ENCODE measurements around the gene ABCG8.

ABCG8 gene

DNA sequence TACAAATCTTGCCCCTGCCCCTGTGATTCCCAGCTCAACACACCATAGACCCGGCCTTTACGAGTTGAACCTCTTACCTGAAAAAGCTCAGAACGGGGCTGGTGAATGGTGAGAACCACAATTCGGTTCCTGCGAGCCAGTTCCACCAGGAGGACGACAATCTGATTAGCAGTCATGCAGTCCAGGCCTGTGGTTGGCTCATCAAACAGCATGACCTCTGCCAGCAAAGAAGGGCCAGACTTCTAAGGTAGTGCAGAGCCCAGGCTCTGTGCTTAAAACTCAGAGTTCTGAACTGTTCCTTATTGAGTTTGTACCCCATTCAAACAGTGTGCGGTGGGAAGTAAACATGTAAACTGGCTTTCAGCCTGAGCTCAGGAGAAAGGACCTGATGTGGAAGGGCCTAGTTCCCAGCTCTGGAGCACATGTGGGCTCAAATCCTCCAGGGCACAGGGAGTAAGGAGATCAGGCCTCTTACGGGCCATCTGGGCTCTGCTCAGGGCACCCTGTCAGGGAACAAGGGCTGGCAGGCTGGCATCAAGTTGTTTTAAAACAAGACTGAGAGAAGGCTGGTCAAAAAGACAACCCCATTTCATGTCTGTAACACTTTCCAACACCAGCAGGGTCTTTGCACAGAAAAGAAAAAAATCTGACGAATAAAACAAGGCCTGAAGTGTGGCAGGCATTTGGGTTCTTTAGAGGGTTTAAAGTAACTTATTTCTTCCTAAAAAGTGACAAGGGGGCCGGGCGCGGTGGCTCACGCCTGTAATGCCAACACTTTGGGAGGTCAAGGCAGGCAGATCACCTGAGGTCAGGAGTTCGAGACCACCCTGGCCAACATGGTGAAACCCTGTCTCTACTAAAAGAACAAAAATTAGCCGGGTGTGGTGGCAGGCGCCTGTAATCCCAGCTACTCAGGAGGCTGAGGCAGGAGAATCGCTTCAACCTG, 12.2 kb upstream of the ABCG8 start:
- no peak for DNase-seq (ENCODE audit: low spot score)

DNA sequence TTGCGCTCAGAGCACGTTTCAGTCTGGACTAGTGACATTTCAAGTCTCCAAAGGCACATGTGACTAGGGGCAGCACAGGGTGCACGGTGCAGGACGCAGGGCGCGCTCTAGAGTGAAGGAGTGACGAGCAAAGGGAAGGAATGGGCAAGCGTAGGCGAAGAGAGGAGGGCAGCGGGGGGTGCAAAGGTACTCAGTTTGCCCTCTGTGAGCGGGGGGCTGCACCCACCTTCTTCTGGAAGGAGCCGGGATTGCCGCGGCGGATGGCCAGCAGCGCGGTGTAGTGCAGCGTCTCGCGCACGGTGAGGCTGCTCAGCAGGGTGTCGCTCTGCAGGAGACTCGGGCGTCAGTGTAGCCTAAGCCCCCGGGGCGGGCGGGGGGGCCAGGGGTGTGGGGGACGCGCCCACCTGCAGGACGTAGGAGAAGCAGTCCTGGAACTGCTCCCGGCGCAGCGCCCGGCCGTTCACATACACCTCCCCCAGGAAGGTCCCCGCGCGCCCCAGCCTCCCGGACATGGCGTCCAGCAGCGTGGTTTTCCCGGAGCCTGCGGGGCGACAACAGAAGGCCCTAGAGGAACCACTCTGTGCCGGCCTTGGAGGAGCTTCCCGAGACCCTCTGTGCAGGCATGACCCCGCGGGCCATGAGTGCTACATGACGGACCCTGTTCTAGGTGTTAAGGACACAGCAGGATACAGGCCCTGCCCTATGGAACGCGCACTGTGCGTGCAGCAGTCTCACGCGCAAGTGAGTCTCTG, 7.1 kb upstream of the ABCG8 start:
- no peak for DNase-seq (ENCODE audit: low spot score)

DNA sequence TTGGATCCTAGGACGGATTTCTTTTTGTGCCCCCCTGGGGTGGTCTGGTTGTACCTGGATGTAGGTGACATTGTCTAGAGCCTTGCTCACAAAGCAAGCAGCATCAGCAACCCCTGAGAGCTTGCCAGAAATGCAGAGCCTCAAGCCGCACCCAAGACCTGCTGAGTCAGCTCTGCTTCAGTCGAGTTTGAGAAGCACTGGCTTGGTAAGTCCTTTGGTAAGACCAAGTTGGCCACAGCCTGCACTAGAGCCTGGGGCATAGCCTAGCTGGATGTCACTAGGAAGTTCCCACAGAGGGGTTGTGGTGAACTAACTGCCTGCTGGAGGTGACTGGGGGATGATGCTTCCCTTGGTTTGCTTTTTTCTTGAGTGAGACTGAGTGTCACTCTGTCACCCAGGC, 6.3 kb upstream of the ABCG8 start:
- DNase-seq (ENCODE audit: low spot score): no peak

DNA sequence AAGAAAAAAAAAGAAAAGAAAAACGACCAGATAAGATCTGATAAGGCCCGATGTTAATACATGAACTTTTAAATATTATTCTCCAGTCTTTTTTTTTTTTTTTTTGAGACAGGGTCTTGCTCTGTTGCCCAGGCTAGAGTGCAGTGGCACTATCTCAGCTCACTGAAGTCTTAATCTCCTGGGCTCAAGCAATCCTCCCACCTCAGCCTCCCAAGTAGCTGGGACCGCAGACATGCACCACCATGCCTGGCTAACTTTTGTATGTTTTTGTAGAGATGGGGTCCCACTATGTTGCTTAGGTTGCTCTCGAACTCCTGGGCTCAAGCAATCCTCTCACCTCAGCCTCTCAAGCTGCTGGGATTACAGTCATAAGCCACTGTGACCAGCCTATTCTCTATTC, 1.7 kb upstream of the ABCG8 start:
- no peak for DNase-seq (ENCODE audit: low spot score)

DNA sequence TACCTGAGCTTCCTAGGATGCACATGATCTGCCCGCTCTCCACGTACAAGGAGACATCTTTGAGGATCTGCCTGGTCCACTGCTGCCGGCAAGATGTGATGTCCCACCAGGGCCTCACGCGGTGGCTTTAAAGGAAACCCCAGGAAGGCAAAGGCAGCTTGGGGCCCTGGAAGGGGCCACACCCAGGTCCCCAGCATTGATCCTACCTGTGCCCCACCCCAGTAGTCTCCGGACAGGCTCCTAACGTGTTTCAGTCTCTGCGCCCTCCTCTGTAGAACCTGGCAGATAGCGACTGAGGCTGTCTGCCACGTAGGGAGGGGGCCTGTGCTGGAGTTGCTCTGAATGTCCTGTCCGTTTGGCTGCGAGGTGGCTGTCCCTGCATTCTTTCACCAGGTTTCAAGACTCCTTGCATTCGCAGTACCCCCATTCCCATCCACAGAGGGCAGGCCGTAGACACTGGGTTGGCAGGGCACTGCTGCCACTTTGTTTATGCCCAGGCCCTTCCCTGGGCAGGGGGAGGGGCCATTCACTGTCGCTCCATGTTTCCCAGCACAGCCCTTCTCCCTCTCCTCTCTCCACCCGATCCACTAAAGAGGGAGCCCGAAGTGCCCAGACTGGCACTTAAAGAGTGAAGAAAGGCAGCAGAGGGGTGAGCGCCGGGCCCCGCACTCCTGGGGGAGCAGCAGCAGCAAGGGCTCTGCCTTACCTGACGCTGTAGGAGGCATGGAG, 776 bp upstream of the ABCG8 start:
- DNase-seq (ENCODE audit: low spot score): no peak

DNA sequence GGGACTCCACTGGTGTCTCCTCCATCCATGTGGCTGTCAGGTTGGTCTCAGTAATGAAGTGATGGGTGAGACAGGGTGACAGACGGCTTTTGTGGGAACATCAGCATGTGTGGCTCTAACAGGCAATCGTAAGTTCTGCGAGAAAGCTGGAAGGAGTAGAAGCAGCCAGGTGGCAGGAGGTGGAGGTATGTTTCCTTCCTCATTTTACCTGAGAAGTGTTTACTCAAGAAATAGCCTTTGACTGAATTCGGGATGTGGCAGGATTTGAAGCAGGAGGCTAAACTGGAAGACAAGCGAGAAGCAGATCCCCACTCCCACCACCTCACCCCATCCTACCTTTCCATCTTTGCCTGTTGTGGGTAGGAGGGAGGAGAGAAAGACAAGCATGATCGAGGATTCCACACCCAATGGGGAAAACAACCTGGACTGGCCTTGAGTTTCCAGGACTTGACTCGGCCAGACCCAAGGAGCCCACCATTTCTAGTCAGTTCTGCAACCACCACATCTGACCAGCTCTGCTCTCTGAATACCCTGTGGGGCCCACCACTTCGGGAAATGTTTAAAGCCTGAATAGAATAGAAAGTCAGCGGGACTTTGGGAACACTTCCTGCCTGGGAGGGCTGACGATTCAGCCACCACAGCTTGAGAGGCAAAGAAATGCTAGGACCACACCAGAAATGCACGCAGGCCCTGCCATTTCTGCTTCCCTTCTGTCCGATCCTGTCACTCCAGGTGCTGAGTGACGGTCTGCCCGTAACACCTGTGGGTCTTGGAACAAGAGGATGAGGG, 1.2 kb downstream of the ABCG8 start:
- no peak for DNase-seq (ENCODE audit: low spot score)

DNA sequence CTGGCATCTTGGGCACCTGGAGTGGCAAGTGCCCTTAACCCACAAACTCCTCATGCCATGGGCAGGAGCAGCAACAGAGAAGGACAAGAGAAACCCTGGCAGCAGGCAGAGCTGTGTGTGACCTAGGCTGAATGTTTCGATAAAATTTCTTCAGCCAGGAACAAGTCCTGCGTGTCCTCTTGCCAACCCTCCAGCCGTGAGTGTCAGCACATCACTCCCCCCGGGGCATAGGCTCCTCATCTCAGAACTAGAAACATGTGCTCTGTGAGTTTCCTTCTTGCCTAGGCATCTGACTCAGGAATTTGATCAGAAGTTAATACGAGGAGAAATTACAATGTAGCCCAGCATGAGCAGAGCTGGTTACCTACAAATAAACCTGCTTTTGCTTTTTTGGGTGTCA, 2.2 kb downstream of the ABCG8 start:
- DNase-seq (ENCODE audit: low spot score): no peak

DNA sequence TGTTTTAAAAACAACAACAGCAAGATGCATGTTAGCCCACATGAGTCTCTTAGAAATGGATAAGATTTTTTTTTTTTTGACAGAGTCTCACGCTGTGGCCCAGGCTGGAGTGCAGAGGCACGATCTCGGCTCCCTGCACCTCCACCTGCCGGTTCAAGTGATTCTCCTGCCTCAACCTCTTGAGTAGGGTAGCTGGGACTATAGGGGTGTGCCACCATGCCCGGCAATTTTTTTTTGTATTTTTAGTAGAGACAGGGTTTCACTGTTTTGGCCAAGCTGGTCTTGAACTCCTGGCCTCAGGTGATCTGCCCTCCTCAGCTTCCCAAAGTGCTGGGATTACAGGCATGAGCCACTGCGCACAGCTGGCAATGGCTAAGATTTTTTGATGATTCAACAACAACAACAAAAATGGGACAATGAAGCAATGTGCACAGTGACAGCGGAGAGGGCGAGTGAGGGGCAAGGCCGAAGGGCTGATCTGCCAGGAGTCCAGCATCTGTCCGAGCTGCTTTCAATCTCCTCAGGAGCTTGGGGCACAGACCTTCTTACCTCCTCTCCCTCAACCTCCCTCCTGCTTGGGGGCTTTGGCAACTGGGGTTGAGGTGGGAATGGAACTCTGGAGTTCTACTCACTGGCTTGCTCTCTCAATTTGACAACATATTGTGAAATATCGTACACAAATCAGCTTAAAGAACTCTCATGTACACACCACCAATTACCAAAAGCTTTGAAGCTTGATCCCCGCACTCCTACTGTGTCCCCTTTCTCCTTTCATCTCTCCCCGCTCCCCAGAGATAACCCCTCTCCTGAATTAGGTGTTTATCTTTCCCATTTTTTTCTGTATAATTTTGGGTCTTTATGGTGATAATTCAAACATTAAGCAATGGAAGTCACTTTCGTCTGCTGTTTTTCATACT, 3.4 kb downstream of the ABCG8 start:
- no peak for DNase-seq (ENCODE audit: low spot score)

DNA sequence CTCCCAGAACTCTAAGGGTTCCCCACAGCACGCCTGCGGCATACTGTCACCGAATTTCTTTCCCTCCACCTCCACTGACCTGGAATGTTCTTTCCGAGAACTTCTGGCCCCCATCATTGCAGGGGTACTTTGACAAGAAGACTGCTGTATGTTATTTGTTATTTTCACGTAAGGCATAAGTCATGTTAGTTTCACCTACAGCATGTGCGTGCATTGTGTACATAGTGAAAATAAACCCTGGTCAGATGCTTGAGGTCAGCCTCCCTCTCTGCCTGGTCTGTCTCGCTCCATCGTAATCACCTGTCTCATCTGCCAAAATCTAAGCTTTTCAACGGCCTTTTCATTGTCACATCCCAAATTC, 4.1 kb downstream of the ABCG8 start:
- DNase-seq (ENCODE audit: low spot score): no peak

DNA sequence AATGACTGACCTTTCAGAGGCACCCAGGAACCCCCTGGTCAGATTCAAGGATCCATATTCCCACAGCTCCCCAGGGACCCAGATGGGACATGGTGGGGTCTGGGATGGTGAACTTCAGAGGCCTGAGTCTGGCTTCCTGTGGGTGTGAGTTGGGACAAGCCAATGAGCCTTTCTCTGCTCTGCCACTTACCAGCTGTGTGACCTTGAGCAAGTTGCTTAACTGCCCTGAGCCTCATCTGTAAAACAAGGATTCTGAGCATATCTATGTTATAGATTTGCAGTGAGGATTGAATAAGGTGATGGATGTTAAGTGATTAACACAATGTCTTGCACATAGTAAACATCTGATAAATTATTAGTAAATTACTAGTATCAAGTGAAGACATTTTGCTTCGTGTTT, 6.4 kb downstream of the ABCG8 start:
- DNase-seq (ENCODE audit: low spot score): no peak

DNA sequence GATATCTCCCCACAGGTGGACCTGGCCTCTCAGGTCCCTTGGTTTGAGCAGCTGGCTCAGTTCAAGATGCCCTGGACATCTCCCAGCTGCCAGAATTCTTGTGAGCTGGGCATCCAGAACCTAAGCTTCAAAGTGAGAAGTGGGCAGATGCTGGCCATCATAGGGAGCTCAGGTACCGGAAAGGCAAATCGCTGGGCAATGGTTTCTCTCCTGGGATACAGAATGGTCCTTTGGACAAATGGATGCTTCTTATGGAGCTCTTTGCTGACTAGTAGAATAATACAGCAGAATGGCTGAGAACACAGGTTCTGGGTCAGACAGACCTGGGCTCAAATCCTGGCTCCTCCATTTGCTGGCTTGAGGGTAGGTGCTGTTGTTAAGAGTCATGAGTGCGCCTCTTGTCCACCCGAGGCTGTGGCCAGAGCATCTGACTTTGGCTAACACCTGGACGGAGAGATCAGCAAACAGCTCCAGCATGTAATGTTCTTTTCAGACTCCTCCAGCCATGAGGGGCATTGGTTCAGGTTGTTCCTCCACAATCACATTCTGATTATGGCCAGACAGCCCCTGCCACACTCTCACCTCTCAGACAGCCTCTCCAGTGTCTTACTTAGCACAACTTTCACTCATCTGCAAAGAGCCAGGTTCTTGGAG, 7.5 kb downstream of the ABCG8 start:
- no peak for DNase-seq (ENCODE audit: low spot score)

DNA sequence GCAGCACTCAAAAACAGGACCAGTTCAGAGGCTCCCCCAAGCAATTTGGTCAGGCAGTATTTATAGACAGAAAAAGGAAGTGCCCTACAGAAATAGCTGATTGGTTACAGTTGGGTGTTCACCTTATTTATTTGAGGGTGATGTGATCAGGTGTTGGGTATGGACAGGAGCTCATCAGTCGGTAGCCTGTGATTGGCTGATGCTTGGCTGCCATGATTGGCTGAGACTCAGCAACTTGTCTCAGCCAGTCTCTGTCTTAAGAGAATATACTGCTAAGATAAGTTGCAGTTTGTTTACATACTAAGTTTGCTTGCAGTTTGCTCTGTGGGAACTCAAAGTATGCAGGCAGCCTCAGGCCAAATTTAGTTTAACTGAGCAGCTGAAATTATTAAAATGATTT, 9.4 kb downstream of the ABCG8 start:
- DNase-seq (ENCODE audit: low spot score): no peak

DNA sequence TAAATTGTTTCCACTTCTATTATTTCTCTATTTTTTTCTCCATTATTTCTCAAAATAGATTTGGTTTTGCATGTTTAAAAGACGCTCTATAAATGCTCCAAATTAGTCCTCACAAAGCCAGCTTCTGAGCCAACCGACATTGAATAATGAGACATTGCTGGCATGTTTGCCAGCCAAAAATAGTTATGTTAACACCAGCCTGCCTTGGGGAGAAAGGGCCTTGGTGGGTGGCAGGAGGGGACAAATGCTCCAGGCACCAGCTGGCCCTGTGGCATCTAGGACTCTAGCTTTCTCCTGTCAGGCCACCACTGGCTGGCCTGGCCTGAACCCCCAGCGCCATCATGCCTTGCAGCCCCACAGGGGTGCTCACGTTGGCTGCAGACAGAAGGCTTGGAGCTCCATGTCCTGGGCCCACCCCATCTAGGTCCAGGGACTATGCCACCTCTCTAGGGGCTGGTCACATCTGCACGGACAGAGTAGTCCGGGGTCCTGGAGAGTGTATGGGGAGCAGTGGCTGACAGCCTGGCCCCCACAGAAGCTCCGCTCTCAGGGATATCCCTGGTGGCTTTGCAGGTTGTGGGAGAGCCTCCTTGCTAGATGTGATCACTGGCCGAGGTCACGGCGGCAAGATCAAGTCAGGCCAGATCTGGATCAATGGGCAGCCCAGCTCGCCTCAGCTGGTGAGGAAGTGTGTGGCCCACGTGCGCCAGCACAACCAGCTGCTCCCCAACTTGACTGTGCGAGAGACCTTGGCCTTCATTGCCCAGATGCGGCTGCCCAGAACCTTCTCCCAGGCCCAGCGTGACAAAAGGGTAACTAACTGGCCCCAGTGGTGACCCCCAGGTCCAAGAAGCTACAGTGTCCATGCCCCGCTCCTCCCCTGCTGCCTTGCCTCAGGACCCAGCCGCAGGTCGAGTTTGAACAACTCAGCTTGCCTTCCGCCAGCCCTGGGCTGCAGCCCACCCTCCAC, 12.5 kb downstream of the ABCG8 start:
- DNase-seq (ENCODE audit: low spot score): no peak

DNA sequence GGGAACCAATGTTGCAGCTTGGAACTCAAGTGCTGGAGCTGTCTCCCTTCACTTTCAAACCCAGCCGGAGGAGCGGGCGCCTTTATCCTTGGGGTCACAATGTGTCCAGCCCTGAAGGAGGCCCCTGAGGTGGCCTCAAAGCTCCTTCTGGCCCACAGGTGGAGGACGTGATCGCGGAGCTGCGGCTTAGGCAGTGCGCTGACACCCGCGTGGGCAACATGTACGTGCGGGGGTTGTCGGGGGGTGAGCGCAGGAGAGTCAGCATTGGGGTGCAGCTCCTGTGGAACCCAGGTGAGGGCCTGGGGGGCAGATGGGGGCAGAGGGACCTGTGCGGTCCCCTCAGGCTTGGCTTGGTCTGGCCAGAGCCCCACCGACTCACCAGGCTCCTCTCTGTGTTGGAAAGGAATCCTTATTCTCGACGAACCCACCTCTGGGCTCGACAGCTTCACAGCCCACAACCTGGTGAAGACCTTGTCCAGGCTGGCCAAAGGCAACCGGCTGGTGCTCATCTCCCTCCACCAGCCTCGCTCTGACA, 13.5 kb downstream of the ABCG8 start:
- no peak for DNase-seq (ENCODE audit: low spot score)

DNA sequence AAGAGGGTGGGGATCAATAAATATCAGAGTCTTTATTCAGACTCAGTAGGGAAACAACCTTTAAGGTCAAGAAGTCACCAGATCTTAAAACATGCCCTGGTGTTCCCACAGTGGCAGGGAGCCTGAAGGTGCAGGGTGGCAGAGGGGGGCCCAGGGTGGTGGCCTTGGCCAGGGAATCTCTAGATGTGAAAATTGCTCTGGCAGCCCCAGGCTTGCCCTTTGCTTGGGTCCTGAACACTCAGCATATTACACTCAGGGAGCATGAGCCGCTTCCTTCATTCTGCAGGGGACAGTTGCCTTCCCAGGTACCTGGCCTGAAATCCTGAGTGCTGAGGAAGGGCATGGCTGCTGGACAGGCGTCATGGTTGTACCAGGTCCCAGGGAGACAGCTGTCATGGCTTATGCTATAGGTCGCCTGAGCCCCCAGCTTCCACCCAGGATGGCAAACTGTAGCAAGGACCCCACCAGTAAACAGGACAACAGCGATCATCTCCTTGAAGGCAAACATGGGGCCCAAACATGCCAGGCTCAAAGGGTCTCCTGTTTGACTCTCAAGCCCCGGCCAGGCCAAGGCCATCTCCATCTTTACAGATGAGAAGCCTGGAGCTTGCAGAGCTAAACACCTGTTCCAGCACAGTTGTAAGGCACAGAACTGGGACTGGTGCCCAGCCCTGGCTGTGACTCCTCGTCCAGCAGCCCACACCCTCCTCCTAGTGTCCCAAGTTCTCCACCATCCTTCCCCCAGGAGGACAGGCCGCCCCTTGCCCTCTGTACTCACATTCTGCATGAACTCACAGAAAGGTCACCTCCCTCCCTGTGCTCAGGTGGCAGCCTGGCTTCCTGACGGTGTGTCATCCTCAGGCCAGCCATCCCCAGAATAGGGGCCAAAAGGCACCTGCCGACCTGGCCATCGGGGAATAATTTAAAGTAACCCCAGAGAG, 14.6 kb downstream of the ABCG8 start:
- no peak for DNase-seq (ENCODE audit: low spot score)

DNA sequence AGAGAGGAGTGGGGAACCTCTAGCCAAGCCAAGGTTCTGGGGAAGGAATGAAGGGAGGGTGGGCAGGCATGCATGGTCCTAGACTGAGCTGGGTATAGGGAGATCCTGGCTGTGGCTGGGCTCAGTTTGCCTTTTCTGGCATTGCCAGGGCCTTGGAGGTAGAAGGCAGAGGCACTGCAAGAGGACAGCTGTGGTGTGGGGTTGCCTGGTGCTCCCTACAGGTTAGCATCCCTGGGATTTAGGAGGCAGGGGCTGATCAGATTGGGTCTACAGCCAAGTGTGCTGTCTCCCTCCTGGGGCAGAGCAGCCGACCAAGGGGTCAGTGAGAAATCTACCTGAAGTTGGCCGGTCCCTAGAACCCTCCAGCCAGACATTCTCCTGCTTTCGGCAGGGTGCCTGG, 15.9 kb downstream of the ABCG8 start:
- no peak for DNase-seq (ENCODE audit: low spot score)

DNA sequence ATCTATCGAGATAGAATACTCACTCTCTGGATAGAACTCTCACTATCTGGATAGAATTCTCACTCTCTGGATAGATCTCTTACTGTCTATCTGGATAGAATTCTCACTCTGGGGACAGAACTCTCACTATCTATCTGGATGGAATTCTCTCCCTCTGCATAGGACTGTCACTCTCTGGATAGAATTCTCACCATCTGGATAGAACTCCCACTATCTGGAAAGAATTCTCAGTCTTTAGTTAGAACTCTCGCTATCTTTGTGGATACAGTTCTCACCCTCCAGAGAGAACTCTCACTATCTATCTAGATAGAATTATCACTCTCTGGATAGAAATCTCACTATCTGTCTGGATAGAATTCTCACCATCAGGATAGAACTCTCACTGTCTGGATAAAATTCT, 16.5 kb downstream of the ABCG8 start:
- DNase-seq (ENCODE audit: low spot score): no peak

DNA sequence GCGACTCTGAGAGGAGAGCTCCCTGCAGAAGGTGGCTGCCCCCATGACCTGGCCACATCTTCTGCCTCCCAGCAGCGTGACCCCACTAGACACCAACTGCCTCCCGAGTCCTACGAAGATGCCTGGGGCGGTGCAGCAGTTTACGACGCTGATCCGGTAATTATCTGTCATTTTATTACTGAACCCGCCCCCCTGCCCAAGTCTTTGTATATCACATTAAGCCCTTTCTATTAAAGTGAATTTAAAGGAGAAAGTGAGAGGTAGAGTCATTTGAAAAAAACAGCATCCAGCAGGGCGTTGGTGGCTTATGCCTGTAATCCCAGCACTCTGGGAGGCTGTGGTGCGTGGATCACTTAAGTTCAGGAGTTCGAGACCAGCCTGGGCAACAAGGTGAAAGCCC, 33.4 kb downstream of the ABCG8 start:
- DNase-seq (ENCODE audit: low spot score): no peak

Measured in LoVo (cell line).